Motor neuron (in vitro differentiated cells): ENCODE data around the gene TFAP2A. TPM values are rescaled to one million over a fixed set of nuclear protein-coding genes. Genes with fewer than 3 reads are reported as not detected.

Source experiments
- ATAC-seq, 8 experiments: fragments of 200-7000 bp; cut with Tn5 transposase; replicated peaks in 6 of 8; 2 replicates each; pipeline ENCODE4 v1.8.0; 2021; ENCODE audit warnings: mild to moderate bottlenecking in 8 of 8, moderate library complexity in 8 of 8
- H3K27ac ChIP-seq, 2 donors: fragments of 250-450 bp; sonication (Bioruptor Pico); 2 replicates each; pipeline ENCODE4 v1.9.0; 2021; ENCODE audit warnings: antibody characterized with exemption in 2 of 2, mild to moderate bottlenecking in 2 of 2, moderate library complexity in 1 of 2
- H3K4me1 ChIP-seq, 2 donors: fragments of 250-450 bp; sonication (Bioruptor Pico); replicated peaks in 1 of 2; 2 replicates each; pipeline ENCODE4 v1.6.1; 2021; ENCODE audit warnings: antibody characterized with exemption in 2 of 2, mild to moderate bottlenecking in 2 of 2, moderate library complexity in 1 of 2
- H3K4me3 ChIP-seq, 5 donors: fragments of 250-450 bp; sonication (Bioruptor Pico); 2 replicates each; pipeline ENCODE4 v1.9.0; 2021; ENCODE audit warnings: antibody characterized with exemption in 5 of 5, mild to moderate bottlenecking in 5 of 5, moderate library complexity in 4 of 5
- WGBS, 10 experiments: fragments of 450-650 bp; shearing (Covaris generic); methylation state at CpG; one replicate each; pipeline ENCODE4 v1.0.0; 2022; 5-methylcytosine and 5-hydroxymethylcytosine counted together
- in situ Hi-C, 9 experiments: fragments of 400-800 bp; cut with MboI; loops; one replicate each; pipeline ENCODE4 v1.15.0; 2021; ENCODE audit warnings: low sequenced_read_pairs in 9 of 9, low pct_unique_long_range_greater_than_20kb in 2 of 9; ENCODE audit not compliant: unreplicated experiment in 9 of 9
- total RNA-seq, 8 experiments: library from RNA; unstranded; fragments of 300-600 nt; gene quantifications; 2 replicates each; pipeline versions ENCODE4 v1.2.3 to v1.2.4, GENCODE V29; 2022

The TFAP2A gene
- total RNA-seq, 8 experiments from 2014 or later = 0.05 to 7.9 (median 1.3) TPM

DNA sequence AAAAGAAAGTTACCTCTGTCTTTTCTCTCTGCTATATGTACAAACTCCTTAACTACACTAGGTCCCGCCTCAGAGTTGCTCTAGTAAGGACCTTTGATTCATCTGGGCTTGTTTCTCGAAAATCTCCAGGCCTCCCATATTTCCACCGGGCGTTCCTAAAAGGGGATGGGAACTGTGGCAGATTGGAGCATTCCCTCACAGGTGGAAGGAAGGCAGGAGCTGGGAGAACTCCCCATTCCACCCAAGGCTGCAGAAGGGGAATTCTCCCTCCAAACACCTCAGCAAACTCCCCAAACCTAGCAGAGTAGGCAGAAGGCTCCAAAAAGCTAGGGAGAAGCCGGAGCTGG, 1.6 kb upstream of the TFAP2A start:
- 28 to 100% (median 51%) methylated on average over 1 to 4 of the region's 5 CpGs; no CpG with 5 or more reads in 2 of the 10 experiments for WGBS, 10 experiments
- ATAC-seq = no peak
- Histone ChIP-seq H3K4me1 (peaks cover 22 to 40% of the 10 kb centered on the region in 2 donors), H3K4me3 (no peak overlapping the region), H3K27ac (no peak overlapping the region)
- in situ Hi-C loops = loop anchor here in 4 of 9 experiments (25.0 kb wide), 4 partner anchors 879 to 1429 kb away; no protein-coding TSS in a partner anchor

- Histone ChIP-seq H3K4me3 (no peak overlapping the region), H3K4me1 (peaks cover 19 to 43% of the 10 kb centered on the region in 2 donors), H3K27ac (no peak overlapping the region)
- in situ Hi-C loops = loop anchor here in 4 of 9 experiments (25.0 kb wide), 4 partner anchors 879 to 1429 kb away; no protein-coding TSS in a partner anchor
- no peak for ATAC-seq
- WGBS, 10 experiments = 0 to 84% (median 16%) methylated on average over 2 to 26 of the region's 36 CpGs
Observed at GRCh38 chr6:10415617-10416480, 975 bp upstream of the TFAP2A start.

DNA sequence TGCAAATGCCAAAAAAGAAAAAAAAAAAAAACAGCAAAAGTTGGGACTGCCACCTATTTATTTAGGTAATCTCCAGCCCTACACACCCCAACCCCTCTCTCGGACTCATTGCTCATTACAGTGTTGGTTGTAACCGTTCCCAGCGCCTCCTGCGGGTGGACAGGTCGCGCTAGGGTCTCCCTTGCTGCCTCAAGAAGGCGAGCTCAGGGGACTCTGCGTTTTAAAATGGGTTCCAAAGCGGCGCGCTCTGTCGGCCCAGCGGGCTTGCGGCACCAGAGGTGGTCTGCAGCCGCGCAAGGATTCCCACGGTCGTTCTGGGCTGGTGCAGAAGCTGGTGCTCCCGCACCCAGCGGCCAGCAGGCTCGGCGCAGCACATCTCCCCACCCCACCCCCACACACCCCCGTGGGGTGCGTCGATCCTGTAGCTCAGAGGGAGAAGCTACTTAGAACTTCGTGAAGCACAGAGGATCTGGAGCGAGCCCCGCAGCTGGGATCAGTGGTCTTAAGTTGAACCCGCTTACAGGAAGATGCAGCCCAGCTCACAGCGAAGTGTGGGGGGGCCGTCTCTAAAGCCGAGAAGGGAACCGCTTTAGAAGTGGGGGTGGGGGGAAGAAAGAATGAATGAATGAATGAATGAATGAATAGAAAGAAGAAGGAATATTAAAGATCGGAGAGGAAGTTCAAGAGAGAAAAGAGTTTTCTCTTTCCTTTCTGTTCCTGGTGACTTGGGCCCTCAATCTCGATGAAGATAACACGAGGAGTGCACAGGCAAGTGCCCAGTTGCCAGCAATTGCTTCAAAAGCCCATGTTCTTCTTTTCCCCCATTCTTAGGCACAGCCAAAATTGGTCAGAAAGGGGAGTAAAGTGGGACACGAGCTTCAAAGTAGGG, 780 bp downstream of the TFAP2A start:
- Histone ChIP-seq H3K27ac (no peak overlapping the region), H3K4me3 (no peak overlapping the region), H3K4me1 (peaks cover 15 to 37% of the 10 kb centered on the region in 2 donors)
- in situ Hi-C loops = loop anchor here in 4 of 9 experiments (25.0 kb wide), 4 partner anchors 877 to 1427 kb away; no protein-coding TSS in a partner anchor
- WGBS, 10 experiments = 0 to 20% (median 2%) methylated on average over 1 to 9 of the region's 37 CpGs; no CpG with 5 or more reads in 2 of the 10 experiments
- ATAC-seq = peak in 3 of 8 experiments; percentile 6 to 37 (median 8)

DNA sequence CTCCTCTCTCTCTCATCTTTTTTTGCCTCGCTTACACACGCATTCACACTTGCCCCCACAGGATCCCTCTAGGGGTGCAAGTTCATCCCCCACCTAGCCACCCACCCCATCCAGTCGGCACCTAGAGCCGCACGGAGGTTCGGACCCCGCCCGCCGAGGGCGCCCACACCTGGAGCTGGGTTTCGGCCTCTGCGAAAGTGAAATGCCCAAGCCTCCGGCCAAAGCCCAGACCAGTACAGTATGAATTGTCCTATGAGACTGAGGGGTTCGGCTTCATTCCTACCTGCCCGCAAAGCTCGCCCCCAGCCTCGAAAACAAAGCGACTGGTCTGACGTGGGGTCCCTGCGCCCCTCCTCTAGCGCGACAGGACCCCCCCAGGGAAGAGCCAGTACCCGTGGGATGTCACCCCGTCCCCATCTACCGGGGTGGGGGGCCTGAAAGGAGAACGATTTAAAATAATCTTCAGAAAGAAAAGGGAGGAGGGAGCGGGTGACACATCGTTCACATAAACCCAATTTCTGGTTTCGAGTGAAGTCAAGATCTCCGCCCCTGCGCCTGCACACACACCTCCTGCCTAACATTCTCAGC, 1.5 kb downstream of the TFAP2A start:
- H3K4me3 ChIP-seq = peak overlapping the region in 2 of 5 donors; percentile 37 to 39
- in situ Hi-C loops = loop anchor here in 4 of 9 experiments (25.0 kb wide), 4 partner anchors 876 to 1426 kb away; no protein-coding TSS in a partner anchor
- ATAC-seq = peak in 1 of 8 experiments; percentile 1
- 0 to 30% (median 6%) methylated on average over 2 to 8 of the region's 31 CpGs; no CpG with 5 or more reads in 4 of the 10 experiments for WGBS, 10 experiments
- no peak overlapping the region for H3K27ac ChIP-seq
- peaks cover 14 to 33% of the 10 kb centered on the region in 2 donors for H3K4me1 ChIP-seq

DNA sequence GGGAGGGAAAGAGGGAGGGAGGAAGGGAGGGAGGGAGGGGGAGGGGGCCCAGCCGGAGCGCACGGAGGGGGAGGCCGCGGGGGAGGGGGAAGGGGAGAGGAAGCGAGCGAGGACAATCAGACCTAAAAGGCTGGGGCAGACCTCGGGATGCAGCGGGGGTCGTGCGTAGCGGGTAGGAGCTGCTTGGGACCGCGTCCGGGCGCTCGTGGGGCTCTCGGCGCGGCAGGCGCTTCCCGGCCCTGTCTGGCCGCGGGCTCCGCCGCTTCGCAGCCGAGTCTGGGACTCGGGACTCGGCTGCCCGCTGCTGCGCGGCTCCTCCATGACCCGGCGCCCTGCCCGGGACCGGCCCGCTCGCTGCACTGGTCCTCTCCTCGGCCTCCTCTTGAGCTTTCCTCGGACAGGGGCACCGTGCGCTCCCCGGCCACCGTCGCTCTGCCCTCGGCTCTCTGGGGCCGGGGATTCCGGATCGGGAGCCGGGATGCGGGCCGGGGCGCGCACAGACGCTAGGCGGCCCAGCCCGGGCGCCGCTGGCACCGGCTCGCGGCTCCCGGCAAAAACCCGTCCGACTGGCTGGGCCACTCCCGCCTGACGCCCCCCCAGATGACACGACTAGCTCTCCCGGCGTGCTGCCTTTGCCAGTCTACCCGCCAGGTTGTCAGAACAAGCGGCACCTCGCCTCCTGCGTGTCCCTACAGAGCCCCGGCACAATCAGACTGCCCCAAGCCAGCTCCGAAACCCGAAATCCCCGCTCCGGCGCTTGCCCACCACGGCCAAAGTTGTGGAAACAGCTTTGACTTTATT, 2.2 kb downstream of the TFAP2A start:
- WGBS, 10 experiments = 0 to 3% (median 0%) methylated on average over 1 to 44 of the region's 82 CpGs; no CpG with 5 or more reads in 4 of the 10 experiments
- peak; percentile 41 to 72 (median 56) for ATAC-seq
- Histone ChIP-seq H3K27ac (no peak overlapping the region), H3K4me3 (peak overlapping the region; percentile 13 to 39 (median 31)), H3K4me1 (peaks cover 14 to 33% of the 10 kb centered on the region in 2 donors)
- in situ Hi-C loops = loop anchor here in 4 of 9 experiments (25.0 kb wide), 4 partner anchors 875 to 1425 kb away; no protein-coding TSS in a partner anchor

- Histone ChIP-seq H3K4me1 (peaks cover 14 to 33% of the 10 kb centered on the region in 2 donors), H3K27ac (no peak overlapping the region), H3K4me3 (peak overlapping the region; percentile 13 to 39 (median 31))
- ATAC-seq = peak; percentile 31 to 62 (median 52)
- in situ Hi-C loops = loop anchor here in 4 of 9 experiments (25.0 kb wide), 4 partner anchors 875 to 1425 kb away; no protein-coding TSS in a partner anchor
- WGBS, 10 experiments = 0 to 3% (median 0%) methylated on average over 2 to 14 of the region's 36 CpGs; no CpG with 5 or more reads in 2 of the 10 experiments
Observed at GRCh38 chr6:10411971-10412460, 2.9 kb downstream of the TFAP2A start.

DNA sequence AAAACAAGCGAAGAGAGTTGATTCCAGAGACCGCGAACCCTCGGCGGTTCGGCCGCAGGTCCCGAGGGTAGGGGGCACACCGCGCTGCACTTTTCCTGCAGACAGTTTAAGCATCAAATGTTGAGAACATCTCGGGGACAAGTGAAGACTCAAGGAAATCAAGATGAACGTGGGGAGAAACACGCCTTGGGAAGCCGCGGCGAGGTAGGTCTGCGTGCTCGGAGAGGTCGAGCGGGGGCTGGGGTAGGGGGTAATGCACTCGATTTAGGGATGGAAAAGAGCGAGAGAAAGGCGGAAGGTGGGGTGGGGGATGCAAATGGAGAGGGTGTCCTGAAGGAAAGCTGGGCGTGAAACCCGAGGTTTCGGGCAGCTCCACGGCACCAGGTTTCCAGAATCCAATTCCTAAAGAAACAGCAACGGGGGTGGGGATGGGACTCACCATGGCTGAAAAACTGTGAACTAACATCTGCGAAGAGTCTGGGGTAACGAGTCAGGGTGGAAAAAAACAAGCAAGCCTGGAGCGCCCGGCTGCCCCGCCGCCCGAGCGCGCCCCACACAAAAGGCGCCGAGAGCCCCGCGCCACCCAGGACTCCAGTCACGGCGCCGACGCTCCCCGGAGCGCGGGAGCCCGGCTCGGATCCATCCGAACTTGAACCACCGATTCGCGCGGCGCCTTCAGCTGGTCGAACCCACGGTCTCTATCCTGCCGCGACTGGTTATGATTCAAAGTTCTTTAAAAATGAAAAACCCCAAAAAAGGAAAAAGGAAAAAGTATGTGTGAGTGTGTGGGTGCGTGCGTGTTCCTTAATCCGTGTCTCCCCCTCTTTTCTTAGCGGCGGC, 3.5 kb downstream of the TFAP2A start:
- WGBS, 10 experiments = 0 to 6% (median 0%) methylated on average over 1 to 21 of the region's 65 CpGs; no CpG with 5 or more reads in 3 of the 10 experiments
- Histone ChIP-seq H3K4me3 (peak overlapping the region in 3 of 5 donors; percentile 31 to 39 (median 37)), H3K4me1 (peaks cover 14 to 33% of the 10 kb centered on the region in 2 donors), H3K27ac (no peak overlapping the region)
- in situ Hi-C loops = loop anchor here in 4 of 9 experiments (25.0 kb wide), 4 partner anchors 874 to 1424 kb away; no protein-coding TSS in a partner anchor
- ATAC-seq = peak in 7 of 8 experiments; percentile 2 to 26 (median 4)

DNA sequence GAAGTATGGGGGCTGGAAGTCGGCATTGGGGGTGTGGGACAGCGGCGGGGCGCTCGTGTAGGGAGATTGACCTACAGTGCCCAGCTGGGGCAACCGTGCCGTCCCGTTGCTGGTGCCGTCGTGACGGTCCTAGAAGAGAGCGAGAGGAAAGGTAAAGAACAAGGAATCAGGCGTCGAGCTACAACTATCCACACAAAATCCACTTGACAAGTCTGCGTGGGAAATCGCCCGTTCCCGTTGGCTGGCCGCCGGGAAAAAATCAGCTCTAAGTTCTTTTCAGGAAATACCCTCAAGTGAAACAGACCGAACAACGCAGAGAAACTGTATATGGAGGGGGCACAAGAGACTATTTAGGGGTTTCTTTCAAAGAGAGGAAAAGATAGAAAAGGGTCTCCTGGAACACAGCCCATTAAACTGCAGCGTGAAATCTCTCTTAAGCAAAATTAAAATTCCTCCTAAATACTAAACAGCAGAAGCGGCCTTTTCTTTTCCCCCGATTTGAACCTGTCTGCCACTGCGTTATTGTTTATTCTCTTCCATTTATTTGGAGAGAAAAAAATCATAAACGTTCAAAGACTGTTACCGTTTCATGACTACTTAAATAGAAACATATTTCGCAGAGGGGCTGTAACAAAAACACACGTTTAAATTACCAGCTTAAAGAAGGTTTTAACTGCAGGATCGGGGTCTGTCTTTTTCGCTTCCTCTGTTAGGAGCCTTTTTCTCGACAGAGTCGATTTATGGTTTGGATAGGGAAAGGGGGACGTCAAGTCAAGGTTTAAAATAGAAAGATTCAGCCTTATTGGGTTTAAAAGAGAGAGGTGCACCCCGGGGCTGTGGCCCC, 4.4 kb downstream of the TFAP2A start:
- no peak overlapping the region for H3K27ac ChIP-seq
- WGBS, 10 experiments = 0 to 44% (median 12%) methylated on average over 1 to 16 of the region's 36 CpGs
- H3K4me1 ChIP-seq = peaks cover 14 to 32% of the 10 kb centered on the region in 2 donors
- no peak overlapping the region for H3K4me3 ChIP-seq
- ATAC-seq = no peak
- in situ Hi-C loops = loop anchor here in 4 of 9 experiments (25.0 kb wide), 4 partner anchors 873 to 1423 kb away; no protein-coding TSS in a partner anchor

DNA sequence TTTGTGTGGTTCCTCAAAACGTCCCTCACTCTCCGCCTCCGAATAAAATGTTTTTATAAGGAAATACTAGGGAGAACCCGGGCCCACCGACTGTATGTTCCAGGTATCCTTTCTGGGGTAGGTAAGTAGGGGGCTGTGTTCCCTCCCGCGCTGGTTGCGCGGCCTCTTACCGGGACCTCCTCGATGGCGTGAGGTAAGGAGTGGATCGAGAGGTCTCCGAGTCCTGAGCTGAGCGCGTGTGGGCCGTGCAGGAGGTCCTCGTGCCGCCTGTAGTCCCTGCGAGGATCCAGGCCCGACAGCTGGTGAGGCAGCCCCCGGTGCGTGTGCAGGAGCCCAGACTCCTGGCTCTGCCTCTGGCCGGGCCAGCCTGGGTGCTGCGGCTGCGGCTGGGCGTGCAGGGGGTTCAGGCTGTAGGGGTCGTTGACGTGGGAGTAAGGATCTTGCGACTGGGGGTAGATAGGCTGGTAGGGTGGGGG, 5.1 kb downstream of the TFAP2A start:
- H3K4me3 ChIP-seq = no peak overlapping the region
- in situ Hi-C loops = loop anchor here in 4 of 9 experiments (25.0 kb wide), 4 partner anchors 872 to 1422 kb away; no protein-coding TSS in a partner anchor
- ATAC-seq = no peak

DNA sequence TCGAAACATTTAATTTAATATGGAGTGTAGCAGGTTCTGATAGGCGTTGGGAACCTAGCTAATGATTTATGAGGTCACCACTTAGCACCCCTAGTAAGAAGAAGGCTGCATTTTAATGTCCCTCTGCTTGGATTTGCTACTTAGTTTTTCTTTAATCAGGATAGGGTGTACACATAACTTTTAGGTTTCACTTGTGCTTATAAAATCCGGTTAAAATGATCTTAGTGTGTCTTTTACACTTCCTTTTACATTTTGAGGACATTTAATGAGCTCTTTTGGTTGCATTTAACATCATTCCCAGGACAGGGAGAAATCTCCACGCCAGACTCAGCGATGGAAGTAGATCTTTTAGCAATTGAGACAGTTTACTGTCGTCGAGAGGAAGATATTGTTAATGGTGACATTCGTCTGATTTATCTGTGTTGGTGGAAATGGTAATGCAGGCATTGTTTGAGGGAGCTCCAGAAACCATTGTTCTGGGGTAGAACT, 5.6 kb downstream of the TFAP2A start:
- 0 to 45% (median 18%) methylated on average over 2 to 8 of the region's 8 CpGs for WGBS, 10 experiments
- no peak overlapping the region for H3K27ac ChIP-seq
- peaks cover 15 to 27% of the 10 kb centered on the region in 2 donors for H3K4me1 ChIP-seq
- H3K4me3 ChIP-seq = no peak overlapping the region
- no peak for ATAC-seq
- in situ Hi-C loops = loop anchor here in 4 of 9 experiments (25.0 kb wide), 4 partner anchors 872 to 1422 kb away; no protein-coding TSS in a partner anchor

More for the DNA sequence above, 5.1 kb downstream of the TFAP2A start:
- no peak overlapping the region for H3K27ac ChIP-seq
- WGBS, 10 experiments = 0 to 50% (median 15%) methylated on average over 1 to 13 of the region's 30 CpGs; no CpG with 5 or more reads in 3 of the 10 experiments
- H3K4me1 ChIP-seq = peaks cover 17 to 28% of the 10 kb centered on the region in 2 donors
